Measurements from ENCODE around the gene EXOC3L2. TPM values are rescaled to one million over a fixed set of nuclear protein-coding genes. Genes with fewer than 3 reads are reported as not detected.

EXOC3L2 gene
- total and polyA plus RNA-seq, 2 of the 8 experiments (the other 6 are each of a cell fraction or from before 2014, with no cell fraction given): 1.4 to 1.6 TPM

GRCh38 chr19:45267296-45267695 is 22.1 kb upstream of the EXOC3L2 start (continued):
- TF ChIP-seq NANOG (IDR thresholded peaks at IDR 0.05; ENCODE audit: insufficient read depth, low read depth, low read length, poor library complexity, severe bottlenecking): no peak

Data from H1 (cell line).